ENCODE data around the gene ZNF35. TPM values are rescaled to one million over a fixed set of nuclear protein-coding genes. Genes with fewer than 3 reads are reported as not detected.
"Not testable (repeated sequence)": the region's sequence is repeated elsewhere in the genome, so short reads cannot be mapped to it uniquely, and the experiment has no call there.

ZNF35 gene
- total and polyA plus RNA-seq, 2 donors = 4.5 to 5.0 TPM

GRCh38 chr3:44647771-44648170 lies 761 bp upstream of the ZNF35 start:
- peaks cover 4 to 6% of the 10 kb centered on the region in 2 donors for H3K9me3 ChIP-seq (ENCODE audit: control insufficient read depth in 2 of 2, insufficient read depth in 1 of 2, low read length in 1 of 2)
- DNase-seq (ENCODE audit: low read depth in 6 of 9, low spot score in 9 of 9) = no peak
- no peak overlapping the region for H3K4me3 ChIP-seq (ENCODE audit: low read length in 2 of 2)
- peaks cover 7 to 18% of the 10 kb centered on the region in 2 donors for H3K36me3 ChIP-seq (ENCODE audit: control insufficient read depth in 2 of 2, insufficient read depth in 2 of 2, low read length in 1 of 2)
- peaks cover 0 to 2% of the 10 kb centered on the region in 2 donors for H3K4me1 ChIP-seq (ENCODE audit: control insufficient read depth in 2 of 2, insufficient read depth in 2 of 2, low read length in 2 of 2)
- H3K27ac ChIP-seq (ENCODE audit: low read depth in 1 of 2, low read length in 1 of 2) = no peak overlapping the region
- WGBS = 86% methylated on average over 1 of the region's 1 CpG
- H3K27me3 ChIP-seq (ENCODE audit: control insufficient read depth in 2 of 2, insufficient read depth in 1 of 2, low read length in 1 of 2) = peaks cover 0 to 3% of the 10 kb centered on the region in 2 donors

DNA sequence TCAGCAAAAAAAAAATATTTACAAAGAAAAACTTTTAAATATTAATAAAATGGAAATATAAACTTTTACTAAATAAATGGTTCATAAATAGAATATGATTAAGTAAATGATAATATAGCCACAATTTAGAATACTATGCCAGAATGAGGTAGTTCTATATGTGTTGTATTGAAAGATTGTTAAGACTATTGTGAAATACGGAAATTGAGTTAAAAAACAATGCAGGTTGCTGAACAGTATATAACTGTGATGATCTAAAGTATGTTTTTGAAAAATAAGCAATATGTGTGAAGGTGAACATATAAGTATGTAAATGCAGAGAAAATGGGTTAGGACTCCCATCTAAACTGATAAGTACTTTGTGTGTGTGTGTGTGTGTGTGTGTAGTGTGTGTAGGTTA lies 1.2 kb downstream of the ZNF35 start:
- peaks cover 0 to 2% of the 10 kb centered on the region in 2 donors for H3K4me1 ChIP-seq (ENCODE audit: control insufficient read depth in 2 of 2, insufficient read depth in 2 of 2, low read length in 2 of 2)
- H3K27ac ChIP-seq (ENCODE audit: low read depth in 1 of 2, low read length in 1 of 2) = no peak overlapping the region
- DNase-seq (ENCODE audit: low read depth in 6 of 9, low spot score in 9 of 9) = no peak
- H3K9me3 ChIP-seq (ENCODE audit: control insufficient read depth in 2 of 2, insufficient read depth in 1 of 2, low read length in 1 of 2) = no peaks in the 10 kb centered on the region
- 97% methylated on average over 1 of the region's 1 CpG for WGBS
- no peak overlapping the region for H3K4me3 ChIP-seq (ENCODE audit: low read length in 2 of 2)
- H3K27me3 ChIP-seq (ENCODE audit: control insufficient read depth in 2 of 2, insufficient read depth in 1 of 2, low read length in 1 of 2) = peaks cover 0 to 3% of the 10 kb centered on the region in 2 donors
- H3K36me3 ChIP-seq (ENCODE audit: control insufficient read depth in 2 of 2, insufficient read depth in 2 of 2, low read length in 1 of 2) = peaks cover 10 to 18% of the 10 kb centered on the region in 2 donors

DNA sequence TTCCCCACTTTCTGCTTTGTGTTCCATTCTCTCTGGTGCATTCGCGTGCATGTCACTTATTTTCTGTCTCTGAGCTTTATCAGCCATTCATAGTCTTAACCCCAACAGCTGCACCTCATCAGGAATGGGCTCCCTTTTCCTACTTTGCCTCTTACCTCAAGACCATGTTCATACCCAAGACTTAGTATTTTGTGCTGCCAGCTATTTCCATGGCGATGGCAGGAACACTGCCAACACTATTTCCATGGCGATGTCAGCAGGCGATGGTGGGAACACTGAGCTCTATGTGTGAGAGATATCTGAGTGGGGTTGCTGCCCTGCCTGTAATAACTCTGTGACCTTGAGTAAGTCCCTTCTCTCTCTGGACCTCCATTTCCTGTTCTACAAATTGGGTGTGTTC lies 5.5 kb downstream of the ZNF35 start:
- H3K9me3 ChIP-seq (ENCODE audit: control insufficient read depth in 2 of 2, insufficient read depth in 1 of 2, low read length in 1 of 2) = peaks cover 2 to 4% of the 10 kb centered on the region in 2 donors
- H3K4me3 ChIP-seq (ENCODE audit: low read length in 2 of 2) = no peak overlapping the region
- 98% methylated on average over 5 of the region's 5 CpGs for WGBS
- H3K27me3 ChIP-seq (ENCODE audit: control insufficient read depth in 2 of 2, insufficient read depth in 1 of 2, low read length in 1 of 2) = no peaks in the 10 kb centered on the region
- no peaks in the 10 kb centered on the region for H3K4me1 ChIP-seq (ENCODE audit: control insufficient read depth in 2 of 2, insufficient read depth in 2 of 2, low read length in 2 of 2)
- peaks cover 15 to 38% of the 10 kb centered on the region in 2 donors for H3K36me3 ChIP-seq (ENCODE audit: control insufficient read depth in 2 of 2, insufficient read depth in 2 of 2, low read length in 1 of 2)
- H3K27ac ChIP-seq (ENCODE audit: low read depth in 1 of 2, low read length in 1 of 2) = no peak overlapping the region
- DNase-seq (ENCODE audit: low read depth in 6 of 9, low spot score in 9 of 9) = no peak

DNA sequence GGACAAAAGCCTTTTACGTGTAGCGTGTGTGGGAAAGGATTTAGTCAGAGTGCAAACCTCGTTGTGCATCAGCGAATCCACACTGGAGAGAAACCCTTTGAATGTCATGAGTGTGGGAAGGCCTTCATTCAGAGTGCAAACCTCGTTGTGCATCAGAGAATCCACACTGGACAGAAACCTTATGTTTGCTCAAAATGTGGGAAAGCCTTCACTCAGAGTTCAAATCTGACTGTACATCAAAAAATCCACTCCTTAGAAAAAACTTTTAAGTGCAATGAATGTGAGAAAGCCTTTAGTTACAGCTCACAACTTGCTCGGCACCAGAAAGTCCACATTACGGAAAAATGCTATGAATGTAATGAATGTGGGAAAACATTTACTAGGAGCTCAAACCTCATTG lies 10.5 kb downstream of the ZNF35 start:
- Histone ChIP-seq H3K36me3 (ENCODE audit: control insufficient read depth in 2 of 2, insufficient read depth in 2 of 2, low read length in 1 of 2) (peaks cover 21 to 32% of the 10 kb centered on the region in 2 donors), H3K4me1 (ENCODE audit: control insufficient read depth in 2 of 2, insufficient read depth in 2 of 2, low read length in 2 of 2) (no peaks in the 10 kb centered on the region), H3K27me3 (ENCODE audit: control insufficient read depth in 2 of 2, insufficient read depth in 1 of 2, low read length in 1 of 2) (no peaks in the 10 kb centered on the region), H3K9me3 (ENCODE audit: control insufficient read depth in 2 of 2, insufficient read depth in 1 of 2, low read length in 1 of 2) (peaks cover 2 to 4% of the 10 kb centered on the region in 2 donors), H3K4me3 (ENCODE audit: low read length in 2 of 2) (no peak overlapping the region), H3K27ac (ENCODE audit: low read depth in 1 of 2, low read length in 1 of 2) (no peak overlapping the region)
- DNase-seq (ENCODE audit: low read depth in 6 of 9, low spot score in 9 of 9) = no peak
- 97% methylated on average over 7 of the region's 7 CpGs for WGBS

DNA sequence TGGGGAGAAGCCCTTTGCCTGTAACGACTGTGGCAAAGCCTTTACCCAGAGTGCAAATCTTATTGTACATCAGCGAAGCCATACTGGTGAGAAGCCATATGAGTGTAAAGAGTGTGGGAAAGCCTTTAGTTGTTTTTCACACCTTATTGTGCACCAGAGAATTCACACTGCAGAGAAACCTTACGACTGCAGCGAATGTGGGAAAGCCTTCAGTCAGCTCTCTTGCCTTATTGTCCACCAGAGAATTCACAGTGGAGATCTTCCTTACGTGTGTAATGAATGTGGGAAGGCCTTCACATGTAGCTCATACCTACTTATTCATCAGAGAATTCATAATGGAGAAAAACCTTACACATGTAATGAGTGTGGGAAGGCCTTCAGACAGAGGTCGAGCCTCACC lies 10.9 kb downstream of the ZNF35 start:
- Histone ChIP-seq H3K27ac (ENCODE audit: low read depth in 1 of 2, low read length in 1 of 2) (no peak overlapping the region), H3K4me1 (ENCODE audit: control insufficient read depth in 2 of 2, insufficient read depth in 2 of 2, low read length in 2 of 2) (no peaks in the 10 kb centered on the region), H3K36me3 (ENCODE audit: control insufficient read depth in 2 of 2, insufficient read depth in 2 of 2, low read length in 1 of 2) (peaks cover 18 to 29% of the 10 kb centered on the region in 2 donors), H3K9me3 (ENCODE audit: control insufficient read depth in 2 of 2, insufficient read depth in 1 of 2, low read length in 1 of 2) (peaks cover 2 to 4% of the 10 kb centered on the region in 2 donors), H3K27me3 (ENCODE audit: control insufficient read depth in 2 of 2, insufficient read depth in 1 of 2, low read length in 1 of 2) (no peaks in the 10 kb centered on the region), H3K4me3 (ENCODE audit: low read length in 2 of 2) (no peak overlapping the region)
- 97% methylated on average over 6 of the region's 6 CpGs for WGBS
- DNase-seq (ENCODE audit: low read depth in 6 of 9, low spot score in 9 of 9) = no peak

DNA sequence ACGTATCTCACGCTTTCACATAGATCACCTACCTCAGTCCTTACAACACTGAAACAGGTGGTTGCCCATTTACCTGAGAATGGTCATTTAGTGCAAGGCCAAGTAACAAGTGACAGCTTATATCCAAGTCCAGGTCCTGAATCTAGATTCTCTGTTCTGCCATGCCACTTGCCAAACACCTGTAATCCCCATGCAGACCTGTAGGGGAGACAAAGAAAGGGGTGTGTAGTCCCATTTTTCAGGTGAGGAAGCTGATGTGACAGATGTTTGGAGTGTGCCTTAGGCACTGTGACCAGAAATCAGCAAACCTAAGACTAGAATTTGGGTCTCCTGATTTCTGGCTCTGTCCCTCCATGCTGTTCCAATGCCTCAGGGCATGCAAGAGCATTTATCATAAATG lies 12.7 kb downstream of the ZNF35 start:
- Histone ChIP-seq H3K36me3 (ENCODE audit: control insufficient read depth in 2 of 2, insufficient read depth in 2 of 2, low read length in 1 of 2) (peaks cover 18 to 29% of the 10 kb centered on the region in 2 donors), H3K27me3 (ENCODE audit: control insufficient read depth in 2 of 2, insufficient read depth in 1 of 2, low read length in 1 of 2) (no peaks in the 10 kb centered on the region), H3K4me1 (ENCODE audit: control insufficient read depth in 2 of 2, insufficient read depth in 2 of 2, low read length in 2 of 2) (no peaks in the 10 kb centered on the region), H3K27ac (ENCODE audit: low read depth in 1 of 2, low read length in 1 of 2) (no peak overlapping the region), H3K4me3 (ENCODE audit: low read length in 2 of 2) (no peak overlapping the region), H3K9me3 (ENCODE audit: control insufficient read depth in 2 of 2, insufficient read depth in 1 of 2, low read length in 1 of 2) (peaks cover 2 to 4% of the 10 kb centered on the region in 2 donors)
- DNase-seq (ENCODE audit: low read depth in 6 of 9, low spot score in 9 of 9) = no peak
- WGBS = 96% methylated on average over 2 of the region's 2 CpGs

- no peak for DNase-seq (ENCODE audit: low read depth in 6 of 9, low spot score in 9 of 9)
- H3K27me3 ChIP-seq (ENCODE audit: control insufficient read depth in 2 of 2, insufficient read depth in 1 of 2, low read length in 1 of 2) = no peaks in the 10 kb centered on the region
- H3K9me3 ChIP-seq (ENCODE audit: control insufficient read depth in 2 of 2, insufficient read depth in 1 of 2, low read length in 1 of 2) = no peaks in the 10 kb centered on the region
- WGBS = 97% methylated on average over 3 of the region's 3 CpGs
- H3K4me3 ChIP-seq (ENCODE audit: low read length in 2 of 2) = no peak overlapping the region
- H3K36me3 ChIP-seq (ENCODE audit: control insufficient read depth in 2 of 2, insufficient read depth in 2 of 2, low read length in 1 of 2) = peaks cover 3 to 5% of the 10 kb centered on the region in 2 donors
- H3K4me1 ChIP-seq (ENCODE audit: control insufficient read depth in 2 of 2, insufficient read depth in 2 of 2, low read length in 2 of 2) = no peaks in the 10 kb centered on the region
- H3K27ac ChIP-seq (ENCODE audit: low read depth in 1 of 2, low read length in 1 of 2) = no peak overlapping the region
These were observed 16.6 kb downstream of the ZNF35 start for GRCh38 chr3:44665173-44665572.

DNA sequence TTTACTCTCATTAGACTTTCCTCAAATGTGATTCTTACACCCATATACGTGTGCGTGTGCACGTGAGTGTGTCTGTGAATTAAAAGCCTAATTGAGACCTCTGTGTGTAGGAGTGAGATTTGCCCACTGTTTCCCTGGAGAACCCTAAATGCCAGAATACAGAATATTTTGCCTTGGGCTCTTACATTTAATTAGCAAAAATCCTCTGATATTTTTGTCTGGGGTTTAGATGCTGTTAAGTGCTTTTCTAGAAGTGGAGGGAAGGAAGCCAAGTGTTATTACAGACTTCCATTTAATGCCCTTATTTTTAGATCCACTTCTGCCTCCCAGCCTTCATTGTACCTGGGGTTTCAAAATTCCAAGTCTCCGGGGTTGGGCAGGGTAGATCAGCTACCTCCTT lies 17.8 kb downstream of the ZNF35 start:
- H3K9me3 ChIP-seq (ENCODE audit: control insufficient read depth in 2 of 2, insufficient read depth in 1 of 2, low read length in 1 of 2) = no peaks in the 10 kb centered on the region
- no peak overlapping the region for H3K27ac ChIP-seq (ENCODE audit: low read depth in 1 of 2, low read length in 1 of 2)
- H3K36me3 ChIP-seq (ENCODE audit: control insufficient read depth in 2 of 2, insufficient read depth in 2 of 2, low read length in 1 of 2) = no peaks in the 10 kb centered on the region
- no peak for DNase-seq (ENCODE audit: low read depth in 6 of 9, low spot score in 9 of 9)
- 98% methylated on average over 4 of the region's 4 CpGs for WGBS
- H3K4me3 ChIP-seq (ENCODE audit: low read length in 2 of 2) = no peak overlapping the region
- no peaks in the 10 kb centered on the region for H3K27me3 ChIP-seq (ENCODE audit: control insufficient read depth in 2 of 2, insufficient read depth in 1 of 2, low read length in 1 of 2)
- no peaks in the 10 kb centered on the region for H3K4me1 ChIP-seq (ENCODE audit: control insufficient read depth in 2 of 2, insufficient read depth in 2 of 2, low read length in 2 of 2)

- Histone ChIP-seq H3K9me3 (ENCODE audit: control insufficient read depth in 2 of 2, insufficient read depth in 1 of 2, low read length in 1 of 2) (peaks cover 0 to 7% of the 10 kb centered on the region in 2 donors), H3K27me3 (ENCODE audit: control insufficient read depth in 2 of 2, insufficient read depth in 1 of 2, low read length in 1 of 2) (no peaks in the 10 kb centered on the region), H3K27ac (ENCODE audit: low read depth in 1 of 2, low read length in 1 of 2) (no peak overlapping the region), H3K4me3 (ENCODE audit: low read length in 2 of 2) (no peak overlapping the region), H3K36me3 (ENCODE audit: control insufficient read depth in 2 of 2, insufficient read depth in 2 of 2, low read length in 1 of 2) (no peaks in the 10 kb centered on the region), H3K4me1 (ENCODE audit: control insufficient read depth in 2 of 2, insufficient read depth in 2 of 2, low read length in 2 of 2) (no peaks in the 10 kb centered on the region)
- no peak for DNase-seq (ENCODE audit: low read depth in 6 of 9, low spot score in 9 of 9)
- 93% methylated on average over 6 of the region's 6 CpGs for WGBS
These were observed 21.2 kb downstream of the ZNF35 start for GRCh38 chr3:44669760-44670159.

- 97% methylated on average over 8 of the region's 8 CpGs for WGBS
- H3K27ac ChIP-seq (ENCODE audit: low read depth in 1 of 2, low read length in 1 of 2); DNase-seq (ENCODE audit: low read depth in 6 of 9, low spot score in 9 of 9); H3K4me3 ChIP-seq (ENCODE audit: low read length in 2 of 2); H3K27me3 ChIP-seq (ENCODE audit: control insufficient read depth in 2 of 2, insufficient read depth in 1 of 2, low read length in 1 of 2); H3K36me3 ChIP-seq (ENCODE audit: control insufficient read depth in 2 of 2, insufficient read depth in 2 of 2, low read length in 1 of 2); H3K4me1 ChIP-seq (ENCODE audit: control insufficient read depth in 2 of 2, insufficient read depth in 2 of 2, low read length in 2 of 2): not testable (repeated sequence)
- H3K9me3 ChIP-seq (ENCODE audit: control insufficient read depth in 2 of 2, insufficient read depth in 1 of 2, low read length in 1 of 2) = peaks cover 1 to 18% of the 10 kb centered on the region in 2 donors
These were observed 24.9 kb downstream of the ZNF35 start for GRCh38 chr3:44673466-44673865.
